Glutamatergic neuron (in vitro differentiated cells): ENCODE measurements around the gene SAMD4A. TPM values are rescaled to one million over a fixed set of nuclear protein-coding genes. Genes with fewer than 3 reads are reported as not detected.

Experiments used
- DNase-seq: peaks from one replicate; pipeline ENCODE4 v3.0.0; 2022
- H3K27ac Mint-ChIP-seq: one replicate; pipeline ENCODE4 v1.8.0; 2020; ENCODE audit warnings: mild to moderate bottlenecking, mixed read lengths, inconsistent platforms; ENCODE audit not compliant: unreplicated experiment
- H3K27me3 Mint-ChIP-seq: one replicate; pipeline ENCODE4 v1.8.0; 2020; ENCODE audit warnings: mild to moderate bottlenecking, moderate library complexity, mixed read lengths, inconsistent platforms; ENCODE audit not compliant: unreplicated experiment
- H3K36me3 Mint-ChIP-seq: one replicate; pipeline ENCODE4 v1.8.0; 2020; ENCODE audit warnings: mild to moderate bottlenecking, mixed read lengths, inconsistent platforms; ENCODE audit not compliant: unreplicated experiment
- H3K4me1 Mint-ChIP-seq: one replicate; pipeline ENCODE4 v1.8.0; 2020; ENCODE audit warnings: mild to moderate bottlenecking, low read depth, mixed read lengths, inconsistent platforms; ENCODE audit not compliant: unreplicated experiment
- H3K4me3 Mint-ChIP-seq: one replicate; pipeline ENCODE4 v1.8.0; 2020; ENCODE audit warnings: mild to moderate bottlenecking, mixed read lengths, inconsistent platforms; ENCODE audit not compliant: unreplicated experiment
- H3K9me3 Mint-ChIP-seq: one replicate; pipeline ENCODE4 v1.8.0; 2020; ENCODE audit warnings: mild to moderate bottlenecking, moderate library complexity, mixed read lengths, inconsistent platforms; ENCODE audit not compliant: unreplicated experiment
- CTCF ChIP-seq: fragments of 200-600 bp; sonication (generic); IDR thresholded peaks from one replicate; pipeline ENCODE4 v1.5.0; 2021; ENCODE audit not compliant: partially characterized antibody, unreplicated experiment
- total RNA-seq: library from RNA; stranded (reverse); fragmentation: NEBNext Ultra II Directional; extraction: Animal tissue kit (Norgen Biotek cat#: 25700); gene quantifications from one replicate; pipeline ENCODE4 v1.2.1, GENCODE V29; 2021; ENCODE audit not compliant: unreplicated experiment

The SAMD4A gene
- total RNA-seq, 1 donor from 2014 or later: 0.56 TPM

- H3K27me3 Mint-ChIP-seq: no peaks in the 10 kb centered on the region
- H3K4me3 Mint-ChIP-seq: no peak overlapping the region
- no peaks in the 10 kb centered on the region for H3K4me1 Mint-ChIP-seq
- no peak for TF ChIP-seq CTCF
- no peak overlapping the region for H3K27ac Mint-ChIP-seq
- DNase-seq: no peak
- H3K9me3 Mint-ChIP-seq: no peaks in the 10 kb centered on the region
- H3K36me3 Mint-ChIP-seq: no peaks in the 10 kb centered on the region
Observed at GRCh38 chr14:54599966-54600716, 33.2 kb downstream of the SAMD4A start.

- no peaks in the 10 kb centered on the region for H3K36me3 Mint-ChIP-seq
- H3K4me1 Mint-ChIP-seq: no peaks in the 10 kb centered on the region
- TF ChIP-seq CTCF: no peak
- no peak overlapping the region for H3K27ac Mint-ChIP-seq
- no peaks in the 10 kb centered on the region for H3K9me3 Mint-ChIP-seq
- no peaks in the 10 kb centered on the region for H3K27me3 Mint-ChIP-seq
- DNase-seq: no peak
- no peak overlapping the region for H3K4me3 Mint-ChIP-seq
Observed at GRCh38 chr14:54600717-54601109, 33.8 kb downstream of the SAMD4A start.

- H3K27me3 Mint-ChIP-seq: no peaks in the 10 kb centered on the region
- H3K4me1 Mint-ChIP-seq: no peaks in the 10 kb centered on the region
- H3K36me3 Mint-ChIP-seq: no peaks in the 10 kb centered on the region
- H3K9me3 Mint-ChIP-seq: no peaks in the 10 kb centered on the region
- TF ChIP-seq CTCF: no peak
- no peak overlapping the region for H3K27ac Mint-ChIP-seq
- no peak overlapping the region for H3K4me3 Mint-ChIP-seq
- DNase-seq: no peak
Observed at GRCh38 chr14:54603362-54603761, 36.4 kb downstream of the SAMD4A start.

GRCh38 chr14:54606178-54606577 lies 39.2 kb downstream of the SAMD4A start:
- Mint-ChIP-seq H3K27me3 (no peaks in the 10 kb centered on the region), H3K9me3 (no peaks in the 10 kb centered on the region), H3K4me1 (no peaks in the 10 kb centered on the region), H3K4me3 (no peak overlapping the region), H3K27ac (no peak overlapping the region), H3K36me3 (no peaks in the 10 kb centered on the region)
- TF ChIP-seq CTCF: no peak
- DNase-seq: no peak

GRCh38 chr14:54606631-54607133 lies 39.8 kb downstream of the SAMD4A start:
- no peaks in the 10 kb centered on the region for H3K4me1 Mint-ChIP-seq
- no peaks in the 10 kb centered on the region for H3K9me3 Mint-ChIP-seq
- DNase-seq: no peak
- H3K36me3 Mint-ChIP-seq: no peaks in the 10 kb centered on the region
- no peaks in the 10 kb centered on the region for H3K27me3 Mint-ChIP-seq
- TF ChIP-seq CTCF: no peak
- H3K4me3 Mint-ChIP-seq: no peak overlapping the region
- H3K27ac Mint-ChIP-seq: no peak overlapping the region
